ENCODE results near the gene HPSE2. TPM values are rescaled to one million over a fixed set of nuclear protein-coding genes. Genes with fewer than 3 reads are reported as not detected.

HPSE2 gene
- total and polyA plus RNA-seq, 4 donors = 0.05 TPM; not detected in 3

DNA sequence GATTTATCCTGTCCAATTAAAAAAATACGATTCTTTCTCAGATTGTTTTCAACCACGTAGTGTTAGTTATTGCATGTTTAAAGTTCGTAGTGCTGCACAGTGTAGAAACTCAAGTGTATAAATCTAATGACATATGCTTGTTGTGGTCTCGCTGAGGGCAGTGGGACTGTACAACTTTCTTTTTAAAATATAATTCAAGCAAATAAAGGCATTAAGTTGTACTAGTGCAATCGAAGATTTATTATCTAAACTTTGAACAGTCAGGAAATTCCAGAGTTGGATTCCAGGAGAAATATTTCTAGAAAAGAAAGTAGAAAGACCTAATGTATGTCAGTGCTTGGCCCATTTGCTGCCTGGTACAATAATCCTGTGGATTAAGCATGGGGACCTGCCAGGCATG is 664.8 kb downstream of the HPSE2 start:
- no peak for TF ChIP-seq RAD21 (IDR thresholded peaks at IDR 0.05)
- H3K4me1 ChIP-seq (ENCODE audit: control insufficient read depth in 4 of 4, insufficient read depth in 4 of 4, low read length in 3 of 4) = no peaks in the 10 kb centered on the region
- no peak for DNase-seq (ENCODE audit: low spot score)
- H3K9me3 ChIP-seq (ENCODE audit: control insufficient read depth in 4 of 4, low read length in 3 of 4) = no peaks in the 10 kb centered on the region
- H3K9ac ChIP-seq (ENCODE audit: low read depth in 1 of 2, low read length in 2 of 2) = no peak overlapping the region
- H3K36me3 ChIP-seq (ENCODE audit: control insufficient read depth in 4 of 4, insufficient read depth in 3 of 4, low read depth in 1 of 4, low read length in 3 of 4) = no peaks in the 10 kb centered on the region
- no peak overlapping the region for H3K4me3 ChIP-seq (ENCODE audit: low read depth in 1 of 3, low read length in 3 of 3)
- WGBS = 78% methylated on average over 5 of the region's 5 CpGs
- no peak overlapping the region for H3K27ac ChIP-seq (ENCODE audit: low read depth in 1 of 2, low read length in 2 of 2)
- peaks cover 0 to 7% (median under 1%) of the 10 kb centered on the region in 4 donors for H3K27me3 ChIP-seq (ENCODE audit: control insufficient read depth in 4 of 4, insufficient read depth in 4 of 4, low read length in 3 of 4)

DNA sequence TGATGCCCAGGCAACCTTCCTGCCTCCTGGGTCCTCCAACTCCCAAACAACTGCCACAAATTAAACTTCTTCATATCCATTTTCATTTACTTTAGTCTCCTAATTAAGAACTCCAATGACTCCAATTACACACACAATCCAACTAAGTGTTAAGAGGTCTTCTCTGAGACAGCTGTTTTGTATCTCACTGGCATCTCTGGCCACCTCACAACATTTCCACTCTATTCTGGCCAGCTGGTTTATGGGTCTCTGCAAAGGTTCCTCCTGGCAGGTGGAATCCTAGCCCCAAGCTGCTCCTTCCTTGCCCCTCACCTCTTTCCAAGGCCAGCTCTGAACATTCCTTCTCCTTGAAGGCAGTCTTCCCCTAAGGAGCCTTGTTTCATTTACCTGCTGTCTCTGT is 665.8 kb downstream of the HPSE2 start:
- no peak overlapping the region for H3K4me3 ChIP-seq (ENCODE audit: low read depth in 1 of 3, low read length in 3 of 3)
- H3K4me1 ChIP-seq (ENCODE audit: control insufficient read depth in 4 of 4, insufficient read depth in 4 of 4, low read length in 3 of 4) = no peaks in the 10 kb centered on the region
- H3K27me3 ChIP-seq (ENCODE audit: control insufficient read depth in 4 of 4, insufficient read depth in 4 of 4, low read length in 3 of 4) = peaks cover 0 to 7% (median 0%) of the 10 kb centered on the region in 4 donors
- H3K27ac ChIP-seq (ENCODE audit: low read depth in 1 of 2, low read length in 2 of 2) = no peak overlapping the region
- no peaks in the 10 kb centered on the region for H3K36me3 ChIP-seq (ENCODE audit: control insufficient read depth in 4 of 4, insufficient read depth in 3 of 4, low read depth in 1 of 4, low read length in 3 of 4)
- H3K9me3 ChIP-seq (ENCODE audit: control insufficient read depth in 4 of 4, low read length in 3 of 4) = no peaks in the 10 kb centered on the region
- no peak for DNase-seq (ENCODE audit: low spot score)
- H3K9ac ChIP-seq (ENCODE audit: low read depth in 1 of 2, low read length in 2 of 2) = no peak overlapping the region
- TF ChIP-seq, protein P1, sequence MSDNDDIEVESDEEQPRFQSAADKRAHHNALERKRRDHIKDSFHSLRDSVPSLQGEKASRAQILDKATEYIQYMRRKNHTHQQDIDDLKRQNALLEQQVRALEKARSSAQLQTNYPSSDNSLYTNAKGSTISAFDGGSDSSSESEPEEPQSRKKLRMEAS (IDR thresholded peaks at IDR 0.05) = no peak
- TF ChIP-seq HNF4A (conservative IDR thresholded peaks at IDR 0.05) = no peak

DNA sequence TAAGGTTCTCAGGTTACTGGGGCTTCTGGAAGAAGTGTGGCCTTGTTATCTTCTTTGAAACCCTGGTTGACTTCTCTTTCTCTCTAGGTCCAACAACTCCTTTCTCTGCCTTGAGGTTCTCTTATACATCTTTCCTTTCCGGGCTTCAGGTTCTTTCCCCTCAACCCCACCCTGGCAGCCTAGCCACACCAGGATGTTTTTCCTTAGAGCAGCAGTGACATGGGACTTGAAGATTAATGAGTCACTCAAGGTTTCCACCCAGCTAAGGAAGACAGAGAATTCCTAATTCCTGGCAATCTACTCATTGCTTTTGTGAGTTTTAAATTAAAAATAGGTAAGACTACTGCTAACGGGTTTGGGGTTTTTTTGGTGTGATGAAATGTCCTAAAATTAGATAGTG is 667.1 kb downstream of the HPSE2 start:
- TF ChIP-seq RAD21 (IDR thresholded peaks at IDR 0.05) (no peak), YY1 (IDR thresholded peaks at IDR 0.05) (no peak), FOXA1 (IDR thresholded peaks at IDR 0.05) (no peak), TAF1 (conservative IDR thresholded peaks at IDR 0.05) (no peak), JUND (IDR thresholded peaks at IDR 0.05) (no peak), NR2F2 (IDR thresholded peaks at IDR 0.05) (no peak), EGR1 (IDR thresholded peaks at IDR 0.05; ENCODE audit: low read depth in 2 of 2) (no peak), SP1 (IDR thresholded peaks at IDR 0.05) (no peak)
- TF ChIP-seq, protein P1 (IDR thresholded peaks at IDR 0.05) = no peak
- TF ChIP-seq, protein P2, sequence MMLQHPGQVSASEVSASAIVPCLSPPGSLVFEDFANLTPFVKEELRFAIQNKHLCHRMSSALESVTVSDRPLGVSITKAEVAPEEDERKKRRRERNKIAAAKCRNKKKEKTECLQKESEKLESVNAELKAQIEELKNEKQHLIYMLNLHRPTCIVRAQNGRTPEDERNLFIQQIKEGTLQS (IDR thresholded peaks at IDR 0.05) = no peak
- TF ChIP-seq, protein P3, sequence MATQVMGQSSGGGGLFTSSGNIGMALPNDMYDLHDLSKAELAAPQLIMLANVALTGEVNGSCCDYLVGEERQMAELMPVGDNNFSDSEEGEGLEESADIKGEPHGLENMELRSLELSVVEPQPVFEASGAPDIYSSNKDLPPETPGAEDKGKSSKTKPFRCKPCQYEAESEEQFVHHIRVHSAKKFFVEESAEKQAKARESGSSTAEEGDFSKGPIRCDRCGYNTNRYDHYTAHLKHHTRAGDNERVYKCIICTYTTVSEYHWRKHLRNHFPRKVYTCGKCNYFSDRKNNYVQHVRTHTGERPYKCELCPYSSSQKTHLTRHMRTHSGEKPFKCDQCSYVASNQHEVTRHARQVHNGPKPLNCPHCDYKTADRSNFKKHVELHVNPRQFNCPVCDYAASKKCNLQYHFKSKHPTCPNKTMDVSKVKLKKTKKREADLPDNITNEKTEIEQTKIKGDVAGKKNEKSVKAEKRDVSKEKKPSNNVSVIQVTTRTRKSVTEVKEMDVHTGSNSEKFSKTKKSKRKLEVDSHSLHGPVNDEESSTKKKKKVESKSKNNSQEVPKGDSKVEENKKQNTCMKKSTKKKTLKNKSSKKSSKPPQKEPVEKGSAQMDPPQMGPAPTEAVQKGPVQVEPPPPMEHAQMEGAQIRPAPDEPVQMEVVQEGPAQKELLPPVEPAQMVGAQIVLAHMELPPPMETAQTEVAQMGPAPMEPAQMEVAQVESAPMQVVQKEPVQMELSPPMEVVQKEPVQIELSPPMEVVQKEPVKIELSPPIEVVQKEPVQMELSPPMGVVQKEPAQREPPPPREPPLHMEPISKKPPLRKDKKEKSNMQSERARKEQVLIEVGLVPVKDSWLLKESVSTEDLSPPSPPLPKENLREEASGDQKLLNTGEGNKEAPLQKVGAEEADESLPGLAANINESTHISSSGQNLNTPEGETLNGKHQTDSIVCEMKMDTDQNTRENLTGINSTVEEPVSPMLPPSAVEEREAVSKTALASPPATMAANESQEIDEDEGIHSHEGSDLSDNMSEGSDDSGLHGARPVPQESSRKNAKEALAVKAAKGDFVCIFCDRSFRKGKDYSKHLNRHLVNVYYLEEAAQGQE (IDR thresholded peaks at IDR 0.05) = no peak
- TF ChIP-seq, protein P4, sequence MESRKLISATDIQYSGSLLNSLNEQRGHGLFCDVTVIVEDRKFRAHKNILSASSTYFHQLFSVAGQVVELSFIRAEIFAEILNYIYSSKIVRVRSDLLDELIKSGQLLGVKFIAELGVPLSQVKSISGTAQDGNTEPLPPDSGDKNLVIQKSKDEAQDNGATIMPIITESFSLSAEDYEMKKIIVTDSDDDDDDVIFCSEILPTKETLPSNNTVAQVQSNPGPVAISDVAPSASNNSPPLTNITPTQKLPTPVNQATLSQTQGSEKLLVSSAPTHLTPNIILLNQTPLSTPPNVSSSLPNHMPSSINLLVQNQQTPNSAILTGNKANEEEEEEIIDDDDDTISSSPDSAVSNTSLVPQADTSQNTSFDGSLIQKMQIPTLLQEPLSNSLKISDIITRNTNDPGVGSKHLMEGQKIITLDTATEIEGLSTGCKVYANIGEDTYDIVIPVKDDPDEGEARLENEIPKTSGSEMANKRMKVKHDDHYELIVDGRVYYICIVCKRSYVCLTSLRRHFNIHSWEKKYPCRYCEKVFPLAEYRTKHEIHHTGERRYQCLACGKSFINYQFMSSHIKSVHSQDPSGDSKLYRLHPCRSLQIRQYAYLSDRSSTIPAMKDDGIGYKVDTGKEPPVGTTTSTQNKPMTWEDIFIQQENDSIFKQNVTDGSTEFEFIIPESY (IDR thresholded peaks at IDR 0.05) = no peak
- H3K27ac ChIP-seq (ENCODE audit: low read depth in 1 of 2, low read length in 2 of 2) = no peak overlapping the region
- no peaks in the 10 kb centered on the region for H3K4me1 ChIP-seq (ENCODE audit: control insufficient read depth in 4 of 4, insufficient read depth in 4 of 4, low read length in 3 of 4)
- H3K27me3 ChIP-seq (ENCODE audit: control insufficient read depth in 4 of 4, insufficient read depth in 4 of 4, low read length in 3 of 4) = peaks cover 0 to 7% (median 0%) of the 10 kb centered on the region in 4 donors
- no peaks in the 10 kb centered on the region for H3K36me3 ChIP-seq (ENCODE audit: control insufficient read depth in 4 of 4, insufficient read depth in 3 of 4, low read depth in 1 of 4, low read length in 3 of 4)
- no peak overlapping the region for H3K4me3 ChIP-seq (ENCODE audit: low read depth in 1 of 3, low read length in 3 of 3)
- no peak for DNase-seq (ENCODE audit: low spot score)
- no peak overlapping the region for H3K9ac ChIP-seq (ENCODE audit: low read depth in 1 of 2, low read length in 2 of 2)
- WGBS = 84% methylated on average over 2 of the region's 2 CpGs
- H3K9me3 ChIP-seq (ENCODE audit: control insufficient read depth in 4 of 4, low read length in 3 of 4) = no peaks in the 10 kb centered on the region
